PFSK-1 (cell line): ENCODE results near the gene DGKI.

ENCODE experiments used
- FOXP2 ChIP-seq: optimal IDR thresholded peaks from 2 replicates; pipeline ENCODE3; 2011; ENCODE audit warnings: borderline replicate concordance, control low read depth, inconsistent platforms; ENCODE audit not compliant: insufficient read depth; ENCODE audit errors: extremely low read length, extremely low read depth
- POLR2AphosphoS5 ChIP-seq: IDR thresholded peaks from 2 replicates; pipeline ENCODE4 v1.6.1; 2012; ENCODE audit warnings: low read depth, mild to moderate bottlenecking, control low read depth, low read length, moderate library complexity
- REST ChIP-seq, 2 experiments: IDR thresholded peaks; 2 replicates each; pipeline versions ENCODE4 v1.6.1 to v1.8.0; 2011 to 2012; ENCODE audit warnings: low read depth in 2 of 2, low read length in 2 of 2, control low read depth in 1 of 2, inconsistent platforms in 1 of 2, mild to moderate bottlenecking in 1 of 2, moderate library complexity in 1 of 2; ENCODE audit not compliant: insufficient read depth in 1 of 2
- SIN3A ChIP-seq: IDR thresholded peaks from 2 replicates; pipeline ENCODE4 v1.6.1; 2012; ENCODE audit warnings: mild to moderate bottlenecking, low read length, moderate library complexity, borderline replicate concordance; ENCODE audit not compliant: insufficient read depth
- TAF1 ChIP-seq: IDR thresholded peaks from 2 replicates; pipeline ENCODE4 v1.6.1; 2012; ENCODE audit warnings: low read length, control low read depth, borderline replicate concordance; ENCODE audit not compliant: insufficient read depth

DGKI gene

GRCh38 chr7:137682596-137682995, 164.2 kb downstream of the DGKI start:
- TF ChIP-seq REST (IDR thresholded peaks at IDR 0.05; ENCODE audit: insufficient read depth in 1 of 2, low read depth in 2 of 2, low read length in 2 of 2) (no peak), TAF1 (no peak), SIN3A (no peak), POLR2AphosphoS5 (no peak), FOXP2 (no peak)

DNA sequence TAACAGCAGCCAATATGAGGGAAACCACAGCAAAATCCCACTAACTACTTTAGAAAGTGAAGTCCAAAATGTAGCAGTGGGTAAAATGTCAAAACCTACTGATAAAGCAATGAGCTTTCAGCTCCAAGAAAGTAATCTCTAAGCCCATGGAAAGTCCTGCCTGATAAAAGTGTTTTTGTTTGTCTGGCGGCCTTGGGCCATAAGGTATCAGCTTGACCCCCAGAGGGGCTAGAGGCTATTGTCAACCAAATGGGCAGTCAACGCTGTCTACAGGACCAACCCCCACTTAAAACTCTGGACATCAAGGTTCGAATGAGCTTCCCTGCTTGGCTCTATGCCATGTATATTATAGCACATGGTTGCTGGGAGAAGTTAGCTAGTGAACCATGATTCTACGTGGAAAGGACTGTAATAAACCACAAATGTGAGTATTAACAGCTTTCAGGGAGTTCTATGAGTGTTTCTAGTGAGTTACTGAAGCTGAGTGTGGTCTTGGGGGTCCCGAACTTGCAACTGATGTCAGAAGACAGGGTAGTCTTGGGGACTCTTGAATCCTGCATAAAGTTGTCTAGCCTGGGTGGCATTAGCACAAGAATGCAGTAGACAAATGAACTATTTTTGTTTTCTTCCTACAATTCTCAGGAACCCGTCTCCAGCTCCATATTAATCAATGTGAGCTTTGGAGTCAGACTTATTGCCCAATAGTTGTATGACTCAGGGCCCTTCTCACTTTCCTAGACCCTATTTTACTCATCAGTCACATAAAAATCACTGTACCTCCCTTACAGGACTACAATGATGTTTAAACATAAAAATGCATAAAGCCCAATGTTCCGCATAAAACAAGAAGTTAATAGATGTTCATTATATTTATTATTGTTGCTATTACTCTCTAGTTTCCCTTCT, 164.9 kb downstream of the DGKI start:
- TF ChIP-seq FOXP2 (no peak), POLR2AphosphoS5 (no peak), SIN3A (no peak), TAF1 (no peak), REST (IDR thresholded peaks at IDR 0.05; ENCODE audit: insufficient read depth in 1 of 2, low read depth in 2 of 2, low read length in 2 of 2) (no peak)

GRCh38 chr7:137674551-137675409, 172.0 kb downstream of the DGKI start:
- TF ChIP-seq SIN3A: no peak
- no peak for TF ChIP-seq REST (IDR thresholded peaks at IDR 0.05; ENCODE audit: insufficient read depth in 1 of 2, low read depth in 2 of 2, low read length in 2 of 2)
- no peak for TF ChIP-seq TAF1
- no peak for TF ChIP-seq POLR2AphosphoS5
- TF ChIP-seq FOXP2: no peak

- no peak for TF ChIP-seq REST (IDR thresholded peaks at IDR 0.05; ENCODE audit: insufficient read depth in 1 of 2, low read depth in 2 of 2, low read length in 2 of 2)
- no peak for TF ChIP-seq POLR2AphosphoS5
- TF ChIP-seq SIN3A: no peak
- TF ChIP-seq FOXP2: no peak
- TF ChIP-seq TAF1: no peak
Observed at GRCh38 chr7:137674048-137674447, 172.7 kb downstream of the DGKI start.
